B cell (primary cell): ENCODE measurements around the gene RBM17. TPM values are rescaled to one million over a fixed set of nuclear protein-coding genes. Genes with fewer than 3 reads are reported as not detected.

ENCODE experiments used
- ATAC-seq: fragments of 200-7000 bp; cut with Tn5 transposase; one replicate; pipeline ENCODE4 v1.10.0; 2021; ENCODE audit warnings: low read depth, mild to moderate bottlenecking, moderate number of reproducible peaks, moderate library complexity
- CTCF ChIA-PET: fragments of 350-600 bp; sonication (Branson Sonifier 250); formaldehyde crosslinking; loops from one replicate; lab custom pipeline; 2021; ENCODE audit warnings: antibody characterized with exemption, inconsistent platforms; lab: Charles Lee
- POLR2A ChIA-PET: fragments of 350-600 bp; sonication (Branson Sonifier 250); formaldehyde crosslinking; loops from one replicate; lab custom pipeline; 2021; ENCODE audit warnings: antibody characterized with exemption; lab: Charles Lee
- DNase-seq: peaks from one replicate; pipeline ENCODE4 v3.0.0; 2013
- H2AFZ ChIP-seq: 2 replicates; pipeline ENCODE4 v1.6.1; 2012; ENCODE audit warnings: mild to moderate bottlenecking, low read depth, low read length; ENCODE audit not compliant: insufficient read depth, poor library complexity, severe bottlenecking
- H3K27ac ChIP-seq, 2 donors: 1 replicate in 1 of 2; 2 replicates in 1 of 2; pipeline ENCODE4 v1.5.1; 2012 to 2013; ENCODE audit warnings: low read length in 2 of 2, mild to moderate bottlenecking in 2 of 2, moderate library complexity in 1 of 2
- H3K27me3 ChIP-seq, 4 experiments: fragments of 200-600 bp in 1 of 4; sonication (generic) in 1 of 4; replicated peaks in 1 of 4; 1 replicate in 2 of 4; 2 replicates in 2 of 4; pipeline versions ENCODE4 v1.6.1 to v1.7.0; 2013 to 2016; ENCODE audit warnings: low read length in 3 of 4, mild to moderate bottlenecking in 2 of 4, mixed read lengths in 1 of 4, moderate library complexity in 1 of 4; ENCODE audit not compliant: insufficient read depth in 4 of 4, control insufficient read depth in 3 of 4; ENCODE audit errors: control extremely low read depth in 1 of 4
- H3K36me3 ChIP-seq, 2 experiments: replicated peaks in 1 of 2; 1 replicate in 1 of 2; 2 replicates in 1 of 2; pipeline versions ENCODE4 v1.6.1 to v1.7.1; 2013; ENCODE audit warnings: low read length in 1 of 2; ENCODE audit not compliant: insufficient read depth in 2 of 2, control insufficient read depth in 1 of 2; ENCODE audit errors: control extremely low read depth in 1 of 2, extremely low read depth in 1 of 2
- H3K4me1 ChIP-seq, 2 donors: fragments of 200-600 bp in 1 of 2; sonication (generic) in 1 of 2; 1 replicate in 1 of 2; 2 replicates in 1 of 2; pipeline versions ENCODE4 v1.5.1 to v1.6.1; 2013 to 2017; ENCODE audit warnings: low read length in 2 of 2; ENCODE audit not compliant: control insufficient read depth in 2 of 2, insufficient read depth in 2 of 2
- H3K4me2 ChIP-seq: replicated peaks from 2 replicates; pipeline ENCODE3; 2012; ENCODE audit warnings: mild to moderate bottlenecking, low read depth, low read length; ENCODE audit not compliant: poor library complexity, severe bottlenecking
- H3K4me3 ChIP-seq, 5 experiments: fragments of 200-600 bp in 1 of 5; sonication (generic) in 1 of 5; 1 replicate in 3 of 5; 2 replicates in 2 of 5; pipeline versions ENCODE4 v1.5.1 to v1.7.0; 2011 to 2016; ENCODE audit warnings: low read length in 4 of 5, mild to moderate bottlenecking in 4 of 5, low read depth in 2 of 5, control low read depth in 1 of 5, moderate library complexity in 1 of 5; ENCODE audit not compliant: insufficient read depth in 1 of 5; ENCODE audit errors: control extremely low read depth in 1 of 5, extremely low read depth in 1 of 5
- H3K79me2 ChIP-seq: fragments of 200-600 bp; sonication (generic); one replicate; pipeline ENCODE4 v1.6.0; 2016; ENCODE audit warnings: low read length; ENCODE audit not compliant: control insufficient read depth, insufficient read depth
- H3K9ac ChIP-seq: fragments of 200-600 bp; sonication (generic); 2 replicates; pipeline ENCODE4 v1.6.1; 2017; ENCODE audit warnings: mild to moderate bottlenecking, low read length, moderate library complexity
- H3K9me3 ChIP-seq, 3 donors: one replicate each; pipeline versions ENCODE4 v1.6.1 to v1.7.1; 2013; ENCODE audit warnings: low read length in 2 of 3; ENCODE audit not compliant: control insufficient read depth in 2 of 3, insufficient read depth in 1 of 3; ENCODE audit errors: control extremely low read depth in 1 of 3
- H4K20me1 ChIP-seq: 2 replicates; pipeline ENCODE4 v1.6.0; 2012; ENCODE audit warnings: mild to moderate bottlenecking, low read length; ENCODE audit not compliant: insufficient read depth, control insufficient read depth, poor library complexity, severe bottlenecking
- H3K27ac Mint-ChIP-seq: one replicate; pipeline ENCODE4 v1.8.0; 2021; ENCODE audit warnings: mixed read lengths
- H3K27me3 Mint-ChIP-seq: one replicate; pipeline ENCODE4 v1.8.0; 2021; ENCODE audit warnings: mixed read lengths
- H3K4me1 Mint-ChIP-seq: one replicate; pipeline ENCODE4 v1.8.0; 2021; ENCODE audit warnings: mixed read lengths
- H3K4me3 Mint-ChIP-seq: one replicate; pipeline ENCODE4 v1.8.0; 2021; ENCODE audit warnings: mixed read lengths
- H3K9me3 Mint-ChIP-seq: one replicate; pipeline ENCODE4 v1.8.0; 2022; ENCODE audit warnings: mixed read lengths; ENCODE audit not compliant: insufficient read depth
- CTCF ChIP-seq: fragments of 200-600 bp; IDR thresholded peaks from one replicate; pipeline ENCODE4 v1.8.0; 2022; ENCODE audit warnings: antibody characterized with exemption, mild to moderate bottlenecking
- EZH2 ChIP-seq: IDR thresholded peaks from 2 replicates; pipeline ENCODE4 v1.6.1; 2012; ENCODE audit warnings: borderline replicate concordance, low read depth, mild to moderate bottlenecking, moderate library complexity, low read length; ENCODE audit not compliant: insufficient read depth, poor library complexity, severe bottlenecking
- WGBS: methylation state at CpG from one replicate; pipeline ENCODE4 v1.1.5; 2013; ENCODE audit warnings: missing lambda C conversion rate; ENCODE audit not compliant: insufficient coverage; 5-methylcytosine and 5-hydroxymethylcytosine counted together
- intact Hi-C: fragments of 100-400 bp; cut with micrococcal nuclease; formaldehyde crosslinking; loops from one replicate; pipeline ENCODE4 v1.10.0; 2022
- polyA plus RNA-seq: library from polyadenylated mRNA; depleted of rRNA; stranded (reverse); fragments of >200 nt; gene quantifications from 2 replicates; pipeline ENCODE4 v1.2.3, GENCODE V29; 2012
- total RNA-seq, 2 donors: library from RNA; stranded (reverse); fragments of 120-200 nt in 1 of 2; gene quantifications; 1 replicate in 1 of 2; 2 replicates in 1 of 2; pipeline versions ENCODE4 v1.2.3 to v1.2.4, GENCODE V29; 2013 to 2022

Gene RBM17
- total and polyA plus RNA-seq, 2 donors (not counting 1 experiment from before 2014, with no cell fraction given), result 34.7 to 168 TPM

GRCh38 chr10:6143181-6143580 is 54.3 kb downstream of the RBM17 start:
- H3K27ac ChIP-seq, result no peak overlapping the region
- peak overlapping the region; percentile 56 for H3K27ac Mint-ChIP-seq
- DNase-seq (no peak), ATAC-seq (no peak)
- ChIA-PET POLR2A (no interaction called here), CTCF (interaction anchor here (0.9 to 1.2 kb wide), 4 partner anchors 8 to 262 kb away, joined by 3 to 4 read pairs (median 4); no protein-coding TSS in a partner anchor)
- H3K27me3 Mint-ChIP-seq, result peaks cover 15% of the 10 kb centered on the region
- peaks cover 0 to 23% (median 7%) of the 10 kb centered on the region in 4 experiments for H3K27me3 ChIP-seq
- no peak overlapping the region for H3K4me2 ChIP-seq
- intact Hi-C loops, result loop anchor here (5.0 kb wide), 1 partner anchor 1644 kb away; the partner anchor contains the start of genes ATP5F1C and KIN
- peaks cover 47% of the 10 kb centered on the region for H3K4me1 Mint-ChIP-seq
- H3K79me2 ChIP-seq, result peaks cover 14% of the 10 kb centered on the region
- no peak overlapping the region for H2AFZ ChIP-seq
- peak overlapping the region; percentile 80 for H3K4me3 Mint-ChIP-seq
- no peaks in the 10 kb centered on the region for H3K36me3 ChIP-seq
- H3K9ac ChIP-seq, result no peak overlapping the region
- no peaks in the 10 kb centered on the region for H3K9me3 ChIP-seq
- peaks cover 21 to 43% of the 10 kb centered on the region in 2 donors for H3K4me1 ChIP-seq
- no peak overlapping the region for H3K4me3 ChIP-seq
- 96% methylated on average over 4 of the region's 13 CpGs for WGBS
- no peaks in the 10 kb centered on the region for H3K9me3 Mint-ChIP-seq
- H4K20me1 ChIP-seq, result peaks cover 12% of the 10 kb centered on the region
- TF ChIP-seq CTCF, result no peak
- TF ChIP-seq EZH2, result no peak
